SU-DHL-6 (cell line): ENCODE data around the gene WDR11.

Experiments
- CTCF ChIP-seq: fragments of 200-600 bp; sonication (generic); IDR thresholded peaks from one replicate; pipeline ENCODE4 v1.5.1; 2017; ENCODE audit warnings: antibody characterized with exemption, mild to moderate bottlenecking, low read length, moderate library complexity; ENCODE audit not compliant: insufficient read depth, poor library complexity, severe bottlenecking
- EZH2phosphoT487 ChIP-seq: fragments of 200-600 bp; sonication (generic), shearing (Covaris generic); conservative IDR thresholded peaks from 2 replicates; pipeline ENCODE4 v1.6.1; 2018; ENCODE audit warnings: mild to moderate bottlenecking, antibody characterized with exemption, low read length, moderate library complexity, mixed read lengths

GRCh38 chr10:120828763-120829319 lies 22.3 kb upstream of the WDR11 start:
- TF ChIP-seq CTCF: no peak
- no peak for TF ChIP-seq EZH2phosphoT487
